Measurements from ENCODE around the gene BBLN.

- no peak for TF ChIP-seq CTCF (IDR thresholded peaks at IDR 0.05)
- TF ChIP-seq POLR2A (IDR thresholded peaks at IDR 0.05) = no peak
- no peak for TF ChIP-seq POLR2AphosphoS5 (IDR thresholded peaks at IDR 0.05)
Observed at GRCh38 chr9:128190013-128190412, 29.9 kb downstream of the BBLN start.
